Natural killer cell (primary cell): ENCODE results near the gene LRIG1. TPM values are rescaled to one million over a fixed set of nuclear protein-coding genes. Genes with fewer than 3 reads are reported as not detected.

ENCODE experiments used
- ATAC-seq, 3 donors: fragments of 150-1000 bp in 2 of 3; fragments of 200-7000 bp in 1 of 3; cut with Tn5 transposase; 1 replicate in 1 of 3; 2 replicates in 2 of 3; pipeline ENCODE4 v1.10.0; 2021; ENCODE audit warnings: mild to moderate bottlenecking in 2 of 3, moderate library complexity in 2 of 3
- DNase-seq, 2 donors: peaks; one replicate each; pipeline versions ENCODE4 v3.0.0 to v3.0.0-alpha.2; 2013 to 2021; ENCODE audit warnings: mixed read lengths in 1 of 2
- H3K27ac ChIP-seq: one replicate; pipeline ENCODE4 v1.5.1; 2013; ENCODE audit warnings: mild to moderate bottlenecking, low read length
- H3K27me3 ChIP-seq: one replicate; pipeline ENCODE4 v1.6.1; 2013; ENCODE audit warnings: low read length; ENCODE audit not compliant: control insufficient read depth, insufficient read depth
- H3K36me3 ChIP-seq: one replicate; pipeline ENCODE4 v1.6.1; 2013; ENCODE audit warnings: low read length; ENCODE audit not compliant: control insufficient read depth, insufficient read depth
- H3K4me1 ChIP-seq: one replicate; pipeline ENCODE4 v1.6.1; 2013; ENCODE audit warnings: low read length; ENCODE audit not compliant: control insufficient read depth, insufficient read depth
- H3K4me3 ChIP-seq: one replicate; pipeline ENCODE4 v1.5.1; 2013; ENCODE audit warnings: low read length
- H3K9me3 ChIP-seq: one replicate; pipeline ENCODE4 v1.6.1; 2013; ENCODE audit warnings: low read length; ENCODE audit not compliant: control insufficient read depth, insufficient read depth
- H3K27ac Mint-ChIP-seq, 2 donors: one replicate each; pipeline ENCODE4 v1.8.0; 2022; ENCODE audit warnings: mild to moderate bottlenecking in 2 of 2, mixed read lengths in 2 of 2, moderate library complexity in 1 of 2
- H3K27me3 Mint-ChIP-seq, 2 donors: one replicate each; pipeline ENCODE4 v1.8.0; 2022; ENCODE audit warnings: low read depth in 2 of 2, mixed read lengths in 2 of 2
- H3K36me3 Mint-ChIP-seq: one replicate; pipeline ENCODE4 v1.8.0; 2022; ENCODE audit warnings: mixed read lengths
- H3K4me1 Mint-ChIP-seq, 2 donors: one replicate each; pipeline ENCODE4 v1.8.0; 2022; ENCODE audit warnings: mixed read lengths in 2 of 2
- H3K4me3 Mint-ChIP-seq: one replicate; pipeline ENCODE4 v1.8.0; 2022; ENCODE audit warnings: mild to moderate bottlenecking, moderate library complexity, mixed read lengths
- H3K9me3 Mint-ChIP-seq, 2 donors: one replicate each; pipeline ENCODE4 v1.8.0; 2022; ENCODE audit warnings: mixed read lengths in 2 of 2
- WGBS: methylation state at CpG from one replicate; pipeline ENCODE4 v1.1.7; 2013; ENCODE audit warnings: missing lambda C conversion rate; ENCODE audit not compliant: insufficient coverage; 5-methylcytosine and 5-hydroxymethylcytosine counted together
- intact Hi-C: fragments of 100-400 bp; cut with micrococcal nuclease; formaldehyde crosslinking; loops from one replicate; pipeline ENCODE4 v1.14.2; 2022
- total RNA-seq, 4 donors: library from RNA; stranded (reverse); fragments of 120-200 nt in 1 of 4; gene quantifications; one replicate each; pipeline versions ENCODE4 v1.2.3 to v1.2.4, GENCODE V29; 2013 to 2022
- TF ChIP-seq, protein P1 (sequence below): fragments of 200-600 bp; IDR thresholded peaks from one replicate; pipeline ENCODE4 v1.8.0; 2022; ENCODE audit warnings: antibody characterized with exemption

The LRIG1 gene
- total RNA-seq, 3 donors from 2014 or later (not counting 1 experiment from before 2014, with no cell fraction given): 5.5 to 10.6 (median 8.5) TPM

DNA sequence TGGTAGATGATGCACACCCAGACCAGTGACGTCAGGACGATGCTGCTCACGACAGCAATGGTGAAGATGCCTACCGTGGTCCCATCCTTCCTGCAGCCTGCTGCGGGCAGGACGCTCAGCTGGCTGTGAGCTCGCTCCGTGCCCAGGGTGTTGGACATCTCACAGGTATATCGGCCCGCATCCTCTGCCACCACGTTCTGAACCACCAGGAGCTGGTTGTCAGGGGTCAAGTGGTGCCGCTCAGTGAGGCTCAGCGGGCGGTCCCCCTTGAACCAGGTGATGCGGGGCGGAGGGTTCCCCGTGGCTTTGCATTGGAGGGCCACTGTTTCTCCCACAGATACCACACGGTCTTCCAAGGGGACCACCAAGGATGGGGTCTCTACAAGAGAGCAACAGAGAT is 117.8 kb downstream of the LRIG1 start:
- Mint-ChIP-seq H3K36me3 (peaks cover 12% of the 10 kb centered on the region), H3K4me1 (peaks cover 4 to 11% of the 10 kb centered on the region in 2 donors), H3K9me3 (peaks cover 0 to under 1% of the 10 kb centered on the region in 2 donors), H3K4me3 (no peak overlapping the region), H3K27me3 (no peaks in the 10 kb centered on the region), H3K27ac (no peak overlapping the region)
- Histone ChIP-seq H3K27ac (no peak overlapping the region), H3K4me3 (no peak overlapping the region), H3K36me3 (peaks cover 70% of the 10 kb centered on the region), H3K4me1 (peaks cover 16% of the 10 kb centered on the region), H3K9me3 (peaks cover 5% of the 10 kb centered on the region), H3K27me3 (no peaks in the 10 kb centered on the region)
- intact Hi-C loops: no loop called here
- ATAC-seq (no peak), DNase-seq (no peak)
- 97% methylated on average over 18 of the region's 18 CpGs for WGBS
- TF ChIP-seq, protein P1, sequence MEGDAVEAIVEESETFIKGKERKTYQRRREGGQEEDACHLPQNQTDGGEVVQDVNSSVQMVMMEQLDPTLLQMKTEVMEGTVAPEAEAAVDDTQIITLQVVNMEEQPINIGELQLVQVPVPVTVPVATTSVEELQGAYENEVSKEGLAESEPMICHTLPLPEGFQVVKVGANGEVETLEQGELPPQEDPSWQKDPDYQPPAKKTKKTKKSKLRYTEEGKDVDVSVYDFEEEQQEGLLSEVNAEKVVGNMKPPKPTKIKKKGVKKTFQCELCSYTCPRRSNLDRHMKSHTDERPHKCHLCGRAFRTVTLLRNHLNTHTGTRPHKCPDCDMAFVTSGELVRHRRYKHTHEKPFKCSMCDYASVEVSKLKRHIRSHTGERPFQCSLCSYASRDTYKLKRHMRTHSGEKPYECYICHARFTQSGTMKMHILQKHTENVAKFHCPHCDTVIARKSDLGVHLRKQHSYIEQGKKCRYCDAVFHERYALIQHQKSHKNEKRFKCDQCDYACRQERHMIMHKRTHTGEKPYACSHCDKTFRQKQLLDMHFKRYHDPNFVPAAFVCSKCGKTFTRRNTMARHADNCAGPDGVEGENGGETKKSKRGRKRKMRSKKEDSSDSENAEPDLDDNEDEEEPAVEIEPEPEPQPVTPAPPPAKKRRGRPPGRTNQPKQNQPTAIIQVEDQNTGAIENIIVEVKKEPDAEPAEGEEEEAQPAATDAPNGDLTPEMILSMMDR: no peak

DNA sequence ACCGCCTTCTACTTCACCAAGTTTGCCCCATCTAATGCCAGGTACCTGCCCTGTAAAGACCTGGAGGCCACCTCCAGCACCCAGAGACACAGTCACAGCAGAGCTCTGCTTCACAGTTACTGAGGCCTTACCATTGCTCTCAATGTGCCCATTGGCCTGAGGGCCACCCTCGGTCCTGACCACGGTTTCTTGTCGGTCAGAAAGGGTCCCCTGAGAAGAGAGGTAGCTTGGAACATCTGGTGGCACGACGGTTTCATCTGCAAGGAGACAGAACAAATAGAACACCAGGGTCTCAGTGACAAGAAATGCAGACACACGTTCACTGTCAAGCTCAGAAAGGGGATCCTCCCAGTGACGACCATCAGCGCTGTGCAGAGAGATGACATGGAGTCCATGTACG is 118.7 kb downstream of the LRIG1 start:
- Mint-ChIP-seq H3K36me3 (peaks cover 16% of the 10 kb centered on the region), H3K27ac (no peak overlapping the region)

DNA sequence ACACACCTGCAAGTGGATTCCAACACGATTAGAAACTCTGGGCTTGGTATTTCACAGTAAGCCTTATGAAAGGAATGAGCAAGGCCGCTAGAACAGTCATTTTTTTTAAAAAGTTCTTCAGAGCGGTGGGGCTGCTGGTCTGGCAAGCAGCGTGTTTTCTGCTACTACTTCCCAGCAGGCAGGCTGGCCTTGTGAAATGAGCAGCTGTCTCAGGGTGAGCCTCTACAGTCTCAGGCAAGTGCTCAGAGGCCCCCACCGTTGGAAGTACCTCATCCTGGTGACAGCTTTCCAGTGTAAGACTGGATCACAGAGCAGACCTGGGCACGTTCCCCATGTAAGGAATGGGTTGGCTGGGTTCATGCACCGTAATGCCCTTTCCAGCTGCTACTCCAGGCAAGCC is 119.2 kb downstream of the LRIG1 start:
- 92% methylated on average over 7 of the region's 7 CpGs for WGBS
- Mint-ChIP-seq H3K27ac (no peak overlapping the region), H3K9me3 (no peaks in the 10 kb centered on the region), H3K4me3 (no peak overlapping the region), H3K36me3 (peaks cover 16% of the 10 kb centered on the region), H3K4me1 (peaks cover 6 to 12% of the 10 kb centered on the region in 2 donors), H3K27me3 (no peaks in the 10 kb centered on the region)
- peaks cover 73% of the 10 kb centered on the region for H3K36me3 ChIP-seq
- no peak overlapping the region for H3K4me3 ChIP-seq
- ATAC-seq (no peak), DNase-seq (no peak)
- no peak overlapping the region for H3K27ac ChIP-seq
- H3K9me3 ChIP-seq: peaks cover 5% of the 10 kb centered on the region
- intact Hi-C loops: no loop called here
- H3K27me3 ChIP-seq: no peaks in the 10 kb centered on the region
- TF ChIP-seq, protein P1: no peak
- H3K4me1 ChIP-seq: peaks cover 9% of the 10 kb centered on the region

More for the DNA sequence above, 118.7 kb downstream of the LRIG1 start:
- ATAC-seq: no peak
- peaks cover 6 to 14% of the 10 kb centered on the region in 2 donors for H3K4me1 Mint-ChIP-seq
- H3K27me3 ChIP-seq: no peaks in the 10 kb centered on the region
- TF ChIP-seq, protein P1: no peak
- intact Hi-C loops: no loop called here
- no peaks in the 10 kb centered on the region for H3K27me3 Mint-ChIP-seq
- no peak for DNase-seq
- peaks cover 14% of the 10 kb centered on the region for H3K4me1 ChIP-seq
- H3K9me3 Mint-ChIP-seq: no peaks in the 10 kb centered on the region
- H3K27ac ChIP-seq: no peak overlapping the region
- H3K4me3 Mint-ChIP-seq: no peak overlapping the region
- H3K4me3 ChIP-seq: no peak overlapping the region
- H3K9me3 ChIP-seq: peaks cover 5% of the 10 kb centered on the region
- H3K36me3 ChIP-seq: peaks cover 71% of the 10 kb centered on the region
- WGBS: 96% methylated on average over 10 of the region's 10 CpGs

DNA sequence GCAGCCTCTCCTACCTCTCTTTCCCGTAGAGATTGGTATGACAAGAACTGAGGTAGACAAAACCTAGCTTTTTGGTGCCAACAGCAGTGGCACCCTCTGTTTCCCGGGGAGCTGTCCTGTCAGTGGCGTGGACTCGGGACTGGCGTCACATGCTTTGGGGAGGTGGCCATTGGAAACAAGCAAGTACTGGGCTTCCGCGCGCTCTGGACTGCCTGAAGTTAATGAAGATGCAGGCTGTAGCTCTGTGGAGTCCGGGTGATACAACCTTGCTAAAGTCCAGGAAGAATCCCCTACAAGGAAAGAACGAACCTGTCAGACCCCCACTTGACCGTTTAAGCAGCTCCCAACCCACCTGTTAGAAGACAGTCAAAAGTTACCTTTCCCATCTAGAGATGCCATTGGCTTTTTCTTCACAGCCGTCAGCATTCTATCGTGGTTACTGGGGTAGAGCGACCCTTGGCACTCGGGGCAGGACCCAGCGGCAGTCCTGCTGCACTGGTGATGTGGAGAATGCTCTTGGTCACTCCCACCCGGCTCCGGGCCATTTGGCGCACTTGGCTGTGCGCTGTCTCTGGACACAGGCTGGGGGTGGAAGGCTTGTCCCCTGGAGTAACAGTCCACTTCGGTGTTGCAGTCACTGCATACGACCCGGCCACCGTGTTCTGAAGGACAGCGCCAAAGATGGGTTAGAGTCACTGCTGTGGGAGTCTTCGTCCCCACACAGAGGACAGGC is 120.5 kb downstream of the LRIG1 start:
- DNase-seq: no peak

More for the DNA sequence above, 120.5 kb downstream of the LRIG1 start:
- Histone ChIP-seq H3K9me3 (peaks cover 5% of the 10 kb centered on the region), H3K27me3 (no peaks in the 10 kb centered on the region), H3K4me1 (no peaks in the 10 kb centered on the region), H3K4me3 (no peak overlapping the region), H3K27ac (no peak overlapping the region), H3K36me3 (peaks cover 74% of the 10 kb centered on the region)
- TF ChIP-seq, protein P1: no peak
- H3K4me3 Mint-ChIP-seq: no peak overlapping the region
- no peaks in the 10 kb centered on the region for H3K27me3 Mint-ChIP-seq
- intact Hi-C loops: no loop called here
- WGBS: 95% methylated on average over 26 of the region's 26 CpGs
- no peaks in the 10 kb centered on the region for H3K9me3 Mint-ChIP-seq
- peaks cover 6% of the 10 kb centered on the region in 2 donors for H3K4me1 Mint-ChIP-seq
- no peak overlapping the region for H3K27ac Mint-ChIP-seq
- peaks cover 16% of the 10 kb centered on the region for H3K36me3 Mint-ChIP-seq
- no peak for ATAC-seq
